Lower lobe of right lung (tissue), 2 donors: ENCODE measurements around the gene GCDH. TPM values are rescaled to one million over a fixed set of nuclear protein-coding genes. Genes with fewer than 3 reads are reported as not detected.

ENCODE experiments used
- ATAC-seq, 2 donors: fragments of 200-7000 bp; cut with Tn5 transposase; one replicate each; pipeline ENCODE4 v1.9.1; 2020 to 2022; ENCODE audit warnings: mild to moderate bottlenecking in 2 of 2, moderate library complexity in 2 of 2
- DNase-seq: peaks from one replicate; pipeline ENCODE4 v3.0.0-alpha.2; 2020
- H3K27ac ChIP-seq: fragments of 200-600 bp; one replicate; pipeline ENCODE4 v1.8.0; 2022
- H3K27me3 ChIP-seq: fragments of 200-600 bp; one replicate; pipeline ENCODE4 v1.8.0; 2022; ENCODE audit warnings: low read depth
- H3K36me3 ChIP-seq: fragments of 200-600 bp; one replicate; pipeline ENCODE4 v1.8.0; 2022; ENCODE audit warnings: mild to moderate bottlenecking
- H3K4me1 ChIP-seq: fragments of 200-600 bp; one replicate; pipeline ENCODE4 v1.8.0; 2022
- H3K4me3 ChIP-seq: fragments of 200-600 bp; one replicate; pipeline ENCODE4 v1.8.0; 2022; ENCODE audit warnings: mild to moderate bottlenecking
- H3K9me3 ChIP-seq: fragments of 200-600 bp; one replicate; pipeline ENCODE4 v1.8.0; 2022
- CTCF ChIP-seq: fragments of 200-600 bp; IDR thresholded peaks from one replicate; pipeline ENCODE4 v1.8.0; 2022; ENCODE audit warnings: antibody characterized with exemption, mild to moderate bottlenecking
- intact Hi-C: fragments of 100-400 bp; cut with DNase I; formaldehyde crosslinking; loops from one replicate; pipeline ENCODE4 v1.11.0; 2022
- total RNA-seq: library from RNA; stranded (reverse); fragmentation: NEBNext Ultra II Directional; extraction: Animal tissue kit (Norgen Biotek cat#: 25700); gene quantifications from one replicate; pipeline ENCODE4 v1.2.1, GENCODE V29; 2021
- donor health status: DM: no; HTN: yes; CAD: no; lungs with severe emphysema.

GCDH gene
- total RNA-seq, 1 donor from 2014 or later, result 23.9 TPM

- ATAC-seq (peak; percentile 98 to 99), DNase-seq (peak; percentile 92)
- no peaks in the 10 kb centered on the region for H3K9me3 ChIP-seq
- intact Hi-C loops, result loop anchor here (10.0 kb wide), 1 partner anchor 83 kb away; no protein-coding TSS in a partner anchor
- peak; percentile 99 for TF ChIP-seq CTCF
- peaks cover 7% of the 10 kb centered on the region for H3K4me1 ChIP-seq
- H3K36me3 ChIP-seq, result no peaks in the 10 kb centered on the region
- H3K27me3 ChIP-seq, result peaks cover 43% of the 10 kb centered on the region
- no peak overlapping the region for H3K27ac ChIP-seq
- H3K4me3 ChIP-seq, result peak overlapping the region; percentile 31
Measured at GRCh38 chr19:12847159-12848139, 43.5 kb upstream of the GCDH start.

GRCh38 chr19:12856653-12857052, 34.3 kb upstream of the GCDH start:
- TF ChIP-seq CTCF, result no peak
- intact Hi-C loops, result no loop called here
- ATAC-seq (no peak), DNase-seq (no peak)
- Histone ChIP-seq H3K9me3 (no peaks in the 10 kb centered on the region), H3K4me1 (no peaks in the 10 kb centered on the region), H3K27ac (no peak overlapping the region), H3K27me3 (no peaks in the 10 kb centered on the region), H3K36me3 (no peaks in the 10 kb centered on the region), H3K4me3 (no peak overlapping the region)

- Histone ChIP-seq H3K4me3 (no peak overlapping the region), H3K27ac (no peak overlapping the region), H3K36me3 (no peaks in the 10 kb centered on the region), H3K9me3 (no peaks in the 10 kb centered on the region), H3K4me1 (no peaks in the 10 kb centered on the region), H3K27me3 (no peaks in the 10 kb centered on the region)
- no peak for TF ChIP-seq CTCF
- intact Hi-C loops, result no loop called here
- ATAC-seq (no peak), DNase-seq (no peak)
Measured at GRCh38 chr19:12858041-12858928, 32.7 kb upstream of the GCDH start.

GRCh38 chr19:12859546-12859945, 31.4 kb upstream of the GCDH start:
- ATAC-seq, result no peak
- intact Hi-C loops, result no loop called here
- Histone ChIP-seq H3K4me1 (no peaks in the 10 kb centered on the region), H3K27ac (no peak overlapping the region), H3K36me3 (no peaks in the 10 kb centered on the region), H3K27me3 (no peaks in the 10 kb centered on the region), H3K4me3 (no peak overlapping the region), H3K9me3 (no peaks in the 10 kb centered on the region)
- no peak for DNase-seq
- no peak for TF ChIP-seq CTCF

GRCh38 chr19:12864143-12864542, 26.8 kb upstream of the GCDH start:
- intact Hi-C loops, result no loop called here
- DNase-seq, result no peak

More at GRCh38 chr19:12864143-12864542, 26.8 kb upstream of the GCDH start:
- no peak for TF ChIP-seq CTCF
- H3K4me3 ChIP-seq, result no peak overlapping the region
- H3K36me3 ChIP-seq, result no peaks in the 10 kb centered on the region
- no peak for ATAC-seq
- H3K4me1 ChIP-seq, result peaks cover 10% of the 10 kb centered on the region
- H3K27ac ChIP-seq, result no peak overlapping the region
- H3K27me3 ChIP-seq, result no peaks in the 10 kb centered on the region
- H3K9me3 ChIP-seq, result no peaks in the 10 kb centered on the region
